Inferior parietal cortex (tissue), 1 donor: ENCODE results near the gene FBXO36.

Experiments
- DNase-seq: peaks from one replicate; pipeline ENCODE4 v3.0.0-alpha.2; 2016; ENCODE audit errors: extremely low spot score

Gene FBXO36

GRCh38 chr2:229969921-229970320, 47.6 kb downstream of the FBXO36 start:
- no peak for DNase-seq

DNA sequence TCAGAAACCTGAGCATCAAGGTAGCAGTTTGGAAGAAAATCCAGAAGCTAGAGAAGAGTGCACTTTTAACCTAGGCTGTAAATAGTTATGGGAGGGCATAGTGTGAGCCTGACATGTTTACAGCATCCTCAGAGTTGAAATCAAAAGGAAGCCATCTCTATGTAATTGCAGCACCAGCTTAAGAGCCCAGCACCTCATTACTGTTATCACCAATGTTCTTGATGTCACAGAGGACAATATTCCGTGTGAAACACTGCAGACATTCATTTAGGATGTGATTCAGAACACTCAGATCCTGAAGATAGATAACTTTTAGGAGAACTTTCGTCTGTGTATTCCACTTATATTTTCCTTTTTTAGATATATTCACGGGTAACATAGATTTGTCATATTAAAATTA, 48.1 kb downstream of the FBXO36 start:
- no peak for DNase-seq

DNA sequence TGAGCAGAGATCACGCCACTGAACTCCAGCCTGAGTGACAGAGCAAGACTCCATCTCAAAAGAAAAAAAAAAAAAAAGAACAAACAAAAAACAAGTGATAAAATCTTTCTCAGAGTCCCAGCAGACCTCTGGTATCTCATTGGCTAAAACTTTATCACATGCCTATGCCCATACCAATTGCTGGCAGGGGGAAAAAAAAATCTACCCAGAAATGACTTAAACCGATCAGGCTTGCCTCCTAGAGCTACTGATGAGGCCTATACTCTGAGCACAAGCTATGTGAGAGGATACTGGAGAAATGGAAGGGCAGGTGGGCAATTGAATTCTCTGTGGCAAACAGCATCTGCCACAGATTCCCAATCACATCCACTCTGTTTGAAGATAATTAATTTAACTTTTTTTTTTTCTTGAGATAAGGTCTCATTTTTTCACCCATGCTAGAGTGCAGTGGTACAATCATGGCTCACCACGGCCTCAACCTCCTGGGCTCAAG, 49.0 kb downstream of the FBXO36 start:
- no peak for DNase-seq

DNA sequence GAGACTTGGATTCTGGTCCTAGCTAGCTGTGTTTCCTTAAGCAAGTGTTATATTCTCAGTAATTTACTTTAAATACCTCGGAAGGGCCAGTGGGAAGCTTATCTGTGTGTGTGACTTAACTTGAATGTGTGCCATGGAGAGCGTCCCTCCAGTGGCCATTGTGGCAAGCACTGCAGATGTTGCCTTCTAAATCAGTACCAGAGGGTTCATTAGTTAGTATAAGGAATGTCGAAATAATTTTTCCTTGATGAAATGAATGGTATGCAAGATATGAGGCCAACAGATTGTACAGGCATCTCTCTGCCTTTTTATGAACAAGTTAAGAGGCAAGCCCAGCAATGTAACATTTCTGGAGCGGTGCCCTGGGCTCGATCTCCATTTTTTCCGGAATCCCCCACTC, 52.0 kb downstream of the FBXO36 start:
- no peak for DNase-seq

GRCh38 chr2:229980431-229981184, 58.3 kb downstream of the FBXO36 start:
- peak; percentile 38 for DNase-seq

DNA sequence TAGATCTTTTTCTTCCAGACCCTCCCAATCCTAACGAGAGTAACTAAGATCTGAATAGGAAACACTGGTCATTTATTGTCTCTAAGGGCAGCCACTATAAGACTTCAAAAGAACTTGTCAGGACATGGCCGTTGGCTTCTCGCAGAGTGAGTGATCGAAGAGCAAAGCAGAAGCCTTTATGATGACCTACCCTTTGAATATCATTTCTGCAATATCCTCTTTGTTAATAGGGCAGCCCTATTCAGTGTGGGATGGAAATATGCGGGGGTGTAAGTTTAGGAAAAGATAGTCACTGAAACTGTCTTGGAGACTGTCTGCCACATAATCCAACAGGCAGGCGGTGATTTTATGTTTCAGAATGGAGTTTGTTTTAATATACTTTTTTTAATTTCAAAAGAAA, 70.9 kb downstream of the FBXO36 start:
- no peak for DNase-seq

DNA sequence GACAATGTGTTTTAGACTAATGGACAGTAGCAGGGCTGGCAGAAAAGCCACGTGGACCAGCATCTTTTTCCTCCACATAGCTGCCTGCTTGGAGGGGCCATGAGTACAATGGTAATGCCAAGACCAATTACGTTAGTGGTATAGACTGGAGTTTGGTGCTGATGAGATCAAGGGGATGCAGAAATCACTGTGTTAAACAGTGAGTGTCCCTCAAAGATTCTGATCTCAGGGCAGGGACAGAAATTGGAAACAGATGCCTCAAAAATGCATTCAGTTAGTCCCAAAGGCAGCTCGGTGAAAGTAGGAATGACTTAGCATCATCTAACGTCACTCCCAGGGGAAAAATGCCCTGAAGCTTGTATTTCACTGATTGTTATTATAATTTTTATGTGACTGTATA, 74.0 kb downstream of the FBXO36 start:
- no peak for DNase-seq

GRCh38 chr2:229997565-229997964, 75.3 kb downstream of the FBXO36 start:
- no peak for DNase-seq

- DNase-seq: no peak
Measured at GRCh38 chr2:230000118-230000841, 78.0 kb downstream of the FBXO36 start.

DNA sequence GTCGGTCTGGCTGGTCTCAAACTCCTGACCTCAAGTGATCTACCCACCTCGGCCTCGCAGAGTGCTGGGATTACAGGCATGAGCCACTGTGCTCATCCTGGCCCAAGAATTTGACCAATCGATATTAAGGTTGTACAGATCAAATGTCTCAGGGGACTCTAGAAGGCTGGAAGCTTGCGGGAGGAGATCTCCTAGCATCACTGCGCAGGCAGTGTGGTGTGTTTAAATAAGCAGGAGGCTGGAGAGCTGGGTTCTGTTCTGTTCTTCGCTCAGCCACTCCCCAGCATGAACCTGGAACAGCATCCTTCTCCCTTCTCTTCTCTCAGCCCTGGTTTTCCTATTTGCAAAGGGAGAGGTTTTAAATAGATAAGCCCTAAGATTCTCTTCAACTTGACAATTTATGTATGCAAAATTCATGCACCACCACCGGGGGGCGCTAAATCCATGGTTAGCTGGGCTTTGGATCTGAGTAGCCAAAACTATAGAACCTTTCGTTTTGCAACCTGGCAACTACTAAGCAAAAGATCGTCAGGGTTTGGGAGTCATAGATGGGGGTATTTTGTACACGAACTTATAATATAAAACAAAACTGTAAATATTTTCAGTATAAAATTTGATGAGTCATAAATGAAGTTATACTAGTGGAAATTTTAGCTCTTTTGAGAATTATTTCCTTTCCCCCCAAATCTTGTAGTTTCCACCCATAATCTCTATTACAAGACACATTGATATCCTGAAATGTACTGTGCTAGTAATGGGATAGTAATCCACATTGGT, 85.8 kb downstream of the FBXO36 start:
- DNase-seq: peak; percentile 88

DNA sequence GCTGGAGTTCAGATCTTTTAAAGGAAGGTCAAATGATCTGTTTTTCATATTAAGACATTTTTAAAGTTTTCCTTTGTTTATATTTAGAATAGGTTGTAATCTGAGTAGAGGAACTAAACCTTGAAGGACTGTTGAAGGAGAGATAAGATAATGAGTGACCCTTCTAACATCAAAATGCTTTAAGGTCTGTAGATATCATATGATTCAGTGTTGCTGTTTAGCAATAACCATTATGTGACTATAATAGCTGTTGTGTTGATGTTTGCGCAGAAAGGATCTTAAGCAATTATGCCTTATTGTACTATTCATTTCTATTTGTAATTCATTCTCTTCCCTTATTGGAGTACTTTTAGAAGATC, 86.4 kb downstream of the FBXO36 start:
- DNase-seq: no peak

DNA sequence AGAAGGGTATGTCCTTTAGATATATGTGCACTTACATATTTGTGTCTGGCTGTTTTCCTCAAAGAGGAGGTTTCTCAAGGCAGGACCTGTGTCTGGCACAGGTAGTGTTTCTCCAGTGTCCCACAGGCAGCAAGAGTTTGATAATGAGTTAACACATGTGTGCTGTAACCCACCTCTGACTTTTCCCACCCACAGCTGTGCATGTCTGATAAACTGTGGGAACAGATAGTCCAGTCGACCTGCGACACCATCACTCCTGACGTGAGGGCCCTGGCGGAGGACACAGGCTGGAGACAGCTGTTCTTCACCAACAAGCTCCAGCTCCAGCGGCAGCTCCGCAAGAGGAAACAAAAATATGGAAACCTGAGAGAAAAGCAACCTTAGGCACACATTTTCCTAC, 88.2 kb downstream of the FBXO36 start:
- no peak for DNase-seq

DNA sequence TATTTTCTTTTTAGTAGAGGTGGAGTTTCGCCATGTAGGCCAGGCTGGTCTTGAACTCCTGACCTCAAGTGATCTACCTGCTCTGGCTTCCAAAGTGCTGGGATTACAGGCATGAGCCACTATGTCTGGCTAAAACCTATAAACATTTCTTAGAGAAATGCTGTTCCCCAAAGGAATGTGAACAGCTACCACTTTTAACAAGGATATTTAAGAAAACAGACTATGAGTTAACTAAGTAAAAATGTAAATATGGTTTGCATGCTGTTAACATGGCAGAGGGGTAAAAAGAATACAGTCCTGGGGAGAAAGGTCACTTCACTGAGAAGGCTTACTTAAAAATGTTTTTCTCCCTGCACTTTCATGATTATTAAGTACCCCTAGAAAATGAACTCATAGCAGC, 89.3 kb downstream of the FBXO36 start:
- no peak for DNase-seq

- no peak for DNase-seq
Measured at GRCh38 chr2:230012267-230012884, 90.1 kb downstream of the FBXO36 start.

GRCh38 chr2:230016844-230017243, 94.5 kb downstream of the FBXO36 start:
- no peak for DNase-seq

DNA sequence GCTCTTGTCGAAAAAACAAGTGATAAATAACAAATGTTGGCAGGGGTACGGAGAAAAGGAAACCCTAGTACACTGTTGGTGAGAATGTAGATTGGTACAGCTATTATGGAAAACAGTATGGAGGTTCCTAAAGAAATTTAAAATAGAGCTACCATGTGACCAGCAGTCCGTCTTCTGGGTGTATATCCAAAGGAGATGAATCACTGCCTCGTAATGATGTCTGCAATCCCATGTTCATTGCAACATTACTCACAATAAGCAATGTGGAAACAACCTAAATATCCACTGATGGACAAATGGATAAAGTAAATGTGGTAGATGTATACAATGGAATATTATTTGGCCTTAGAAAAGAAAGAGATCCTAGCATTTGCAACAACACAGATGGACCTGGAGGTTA, 95.8 kb downstream of the FBXO36 start:
- no peak for DNase-seq

DNA sequence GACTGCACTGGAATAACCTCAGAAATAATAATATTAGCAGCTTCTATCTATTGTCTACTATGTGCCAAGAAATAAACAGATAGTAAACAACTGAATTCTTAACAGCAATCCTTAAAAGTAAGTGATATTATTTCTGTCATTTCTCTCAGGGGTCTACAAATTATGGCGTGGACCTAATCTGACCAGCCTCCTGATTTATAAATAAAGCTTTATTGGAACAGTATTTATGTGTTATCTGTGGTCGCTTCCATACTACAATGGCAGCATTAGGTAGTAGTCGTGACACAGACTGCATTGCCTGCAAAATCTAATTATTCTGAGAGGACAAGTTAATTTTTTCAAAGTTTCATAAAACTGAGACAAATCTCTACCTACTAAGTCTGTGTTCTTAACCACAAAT, 97.4 kb downstream of the FBXO36 start:
- no peak for DNase-seq

DNA sequence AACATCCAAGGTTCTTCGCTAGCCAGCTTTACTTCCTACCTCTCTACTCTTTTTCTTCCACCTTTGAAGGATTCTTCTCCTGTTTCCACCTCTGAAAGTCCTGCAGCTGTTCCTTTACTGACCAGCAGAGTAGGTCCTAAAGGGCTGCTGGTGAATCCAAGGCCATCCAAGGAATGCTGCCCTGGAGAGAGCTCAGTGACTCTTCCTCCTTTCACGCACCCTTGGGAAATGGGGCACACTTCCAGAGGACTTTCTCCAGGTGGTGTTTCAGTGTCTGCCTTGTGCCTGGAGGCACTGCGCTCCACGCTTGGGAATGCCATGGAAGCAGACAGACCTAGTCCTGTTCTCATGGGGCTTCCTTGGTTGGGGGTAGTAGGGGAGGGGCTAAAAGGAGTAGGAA, 101.0 kb downstream of the FBXO36 start:
- no peak for DNase-seq

DNA sequence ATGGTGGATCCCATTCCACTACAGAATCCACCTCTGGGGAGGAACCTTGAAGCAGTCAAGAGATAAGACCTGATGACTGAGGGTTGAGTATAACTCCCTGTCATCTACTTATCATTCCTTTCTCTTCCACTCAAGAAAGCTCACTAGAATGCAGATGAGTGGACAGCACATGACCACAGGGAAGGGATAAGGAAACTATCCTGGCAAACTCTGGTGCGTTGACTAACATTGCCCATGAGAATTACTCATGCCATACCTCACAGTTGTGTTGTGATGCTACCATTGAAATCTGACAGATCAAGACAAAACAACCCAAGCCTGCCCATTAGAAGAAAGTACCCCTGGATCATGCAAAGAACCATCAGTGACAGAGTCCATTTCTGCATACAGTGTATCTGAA, 119.9 kb downstream of the FBXO36 start:
- no peak for DNase-seq

DNA sequence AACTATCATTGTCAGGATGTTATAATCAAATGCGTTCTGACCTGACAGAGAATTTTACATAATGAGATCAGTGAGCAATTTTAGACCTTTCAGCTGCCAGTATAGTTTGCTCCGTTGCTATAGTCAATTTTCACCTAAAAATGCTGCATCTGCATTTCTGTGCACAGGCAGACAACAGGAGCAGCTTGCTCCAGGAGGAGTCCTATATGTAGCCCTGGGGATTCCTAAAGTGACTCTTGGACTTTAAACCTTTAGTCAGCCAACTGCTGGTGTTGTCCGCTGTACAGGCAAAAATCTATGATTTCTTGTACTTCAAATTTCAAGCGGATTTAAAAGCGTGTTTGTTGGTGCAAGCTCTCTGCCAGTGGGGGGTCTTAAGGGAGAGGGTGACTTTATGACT, 120.7 kb downstream of the FBXO36 start:
- DNase-seq: no peak

- no peak for DNase-seq
Measured at GRCh38 chr2:230043461-230043860, 121.2 kb downstream of the FBXO36 start.

- DNase-seq: no peak
Measured at GRCh38 chr2:230046491-230046890, 124.2 kb downstream of the FBXO36 start.
